OCI-LY3 (cell line): ENCODE measurements around the gene URM1.

Source experiments
- EZH2phosphoT487 ChIP-seq: fragments of 200-600 bp; shearing (Covaris generic); IDR thresholded peaks from 2 replicates; pipeline ENCODE4 v1.6.1; 2018; ENCODE audit warnings: antibody characterized with exemption, mixed run types, low read depth
- TF ChIP-seq, protein P1 (sequence below): fragments of 200-600, 300-600 bp; sonication (generic); IDR thresholded peaks from 2 replicates; pipeline ENCODE4 v1.5.1; 2014; ENCODE audit warnings: antibody characterized with exemption, low read length, low read depth

DNA sequence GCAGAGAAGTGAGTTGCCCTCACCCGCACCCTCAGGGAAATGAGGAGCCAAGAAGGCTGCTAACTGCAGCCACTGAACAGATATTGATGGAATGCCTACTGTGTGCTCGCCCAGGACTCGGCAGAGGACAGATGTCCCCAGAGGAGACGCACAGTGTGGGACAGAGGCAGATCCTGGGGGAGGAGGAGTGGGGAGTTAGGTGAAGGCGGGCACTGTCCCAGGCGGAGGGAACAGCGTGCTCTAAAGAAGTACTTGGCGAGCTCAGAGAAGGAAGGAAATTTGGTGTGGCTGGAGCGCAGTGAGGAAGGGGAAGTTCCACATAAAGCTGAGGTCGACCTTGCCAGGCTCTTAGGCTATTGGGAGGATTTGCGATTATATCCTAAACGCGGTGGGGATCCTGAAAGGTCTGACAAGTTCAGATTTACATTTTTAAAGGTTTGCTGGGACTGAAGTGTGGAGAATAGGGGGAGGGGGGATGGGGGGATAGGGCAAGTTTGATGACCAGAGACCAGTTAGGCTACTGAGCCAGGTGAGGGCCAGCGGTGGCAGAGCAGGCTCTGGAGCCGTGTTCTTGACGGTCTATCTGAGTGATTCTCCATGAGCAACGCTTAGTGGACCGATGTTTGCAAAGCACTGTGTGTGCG is 25.9 kb downstream of the URM1 start:
- TF ChIP-seq, protein P1, sequence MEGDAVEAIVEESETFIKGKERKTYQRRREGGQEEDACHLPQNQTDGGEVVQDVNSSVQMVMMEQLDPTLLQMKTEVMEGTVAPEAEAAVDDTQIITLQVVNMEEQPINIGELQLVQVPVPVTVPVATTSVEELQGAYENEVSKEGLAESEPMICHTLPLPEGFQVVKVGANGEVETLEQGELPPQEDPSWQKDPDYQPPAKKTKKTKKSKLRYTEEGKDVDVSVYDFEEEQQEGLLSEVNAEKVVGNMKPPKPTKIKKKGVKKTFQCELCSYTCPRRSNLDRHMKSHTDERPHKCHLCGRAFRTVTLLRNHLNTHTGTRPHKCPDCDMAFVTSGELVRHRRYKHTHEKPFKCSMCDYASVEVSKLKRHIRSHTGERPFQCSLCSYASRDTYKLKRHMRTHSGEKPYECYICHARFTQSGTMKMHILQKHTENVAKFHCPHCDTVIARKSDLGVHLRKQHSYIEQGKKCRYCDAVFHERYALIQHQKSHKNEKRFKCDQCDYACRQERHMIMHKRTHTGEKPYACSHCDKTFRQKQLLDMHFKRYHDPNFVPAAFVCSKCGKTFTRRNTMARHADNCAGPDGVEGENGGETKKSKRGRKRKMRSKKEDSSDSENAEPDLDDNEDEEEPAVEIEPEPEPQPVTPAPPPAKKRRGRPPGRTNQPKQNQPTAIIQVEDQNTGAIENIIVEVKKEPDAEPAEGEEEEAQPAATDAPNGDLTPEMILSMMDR, result no peak
- no peak for TF ChIP-seq EZH2phosphoT487
